ENCODE results near the gene SYF2.
"Not testable (repeated sequence)": the region's sequence is repeated elsewhere in the genome, so short reads cannot be mapped to it uniquely, and the experiment has no call there.

Gene SYF2

GRCh38 chr1:25204797-25205480 lies 27.4 kb downstream of the SYF2 start:
- DNase-seq: no peak

DNA sequence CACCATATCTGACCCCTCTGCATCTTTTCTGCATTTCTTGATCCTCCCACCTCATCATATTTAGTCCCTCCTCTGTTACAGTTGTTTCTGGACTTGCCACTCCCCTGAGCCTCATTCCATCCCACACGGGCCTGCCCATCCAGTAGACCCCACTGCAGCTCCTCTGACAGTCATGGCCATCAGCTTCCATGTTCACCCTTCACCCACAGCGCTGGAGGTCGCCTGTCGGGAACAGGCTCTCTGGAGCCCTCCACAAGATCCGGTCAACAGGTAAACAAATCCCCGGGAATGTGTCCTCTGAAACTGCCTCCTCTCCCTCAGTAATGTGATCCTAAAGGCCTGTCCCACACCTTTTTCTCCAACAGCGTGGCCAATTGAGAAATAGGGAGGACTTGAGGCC lies 31.3 kb downstream of the SYF2 start:
- no peak for DNase-seq

- DNase-seq: no peak
Observed at GRCh38 chr1:25199819-25200620, 32.3 kb downstream of the SYF2 start.

DNA sequence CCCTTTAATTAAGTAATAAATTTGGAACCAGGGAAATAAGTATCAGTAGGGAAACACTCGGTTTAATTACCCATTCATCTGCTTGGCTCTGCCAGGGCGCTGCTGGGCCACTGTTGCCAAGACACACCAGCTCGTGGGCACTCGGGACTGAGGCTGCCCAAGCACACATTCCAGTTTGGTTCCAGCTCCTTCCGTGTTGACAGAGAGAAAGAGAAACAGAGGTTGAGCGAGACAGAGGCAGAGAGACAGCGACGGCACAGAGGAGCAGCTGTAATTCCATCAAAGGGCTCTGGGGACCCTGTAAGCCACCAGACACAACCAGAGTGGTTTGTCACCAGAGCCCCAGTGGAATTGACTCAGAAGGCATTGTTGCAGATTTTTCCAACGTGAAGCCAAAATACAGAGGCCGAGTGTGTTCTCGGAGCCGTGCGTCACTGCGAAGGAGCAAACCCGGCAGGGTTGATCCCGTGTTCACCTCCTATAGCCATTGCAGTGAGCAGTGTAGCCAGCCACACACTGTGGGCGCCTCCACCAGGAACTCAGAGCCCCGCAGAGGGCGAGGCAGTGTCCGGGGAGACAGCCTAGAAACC lies 33.5 kb downstream of the SYF2 start:
- no peak for DNase-seq

DNA sequence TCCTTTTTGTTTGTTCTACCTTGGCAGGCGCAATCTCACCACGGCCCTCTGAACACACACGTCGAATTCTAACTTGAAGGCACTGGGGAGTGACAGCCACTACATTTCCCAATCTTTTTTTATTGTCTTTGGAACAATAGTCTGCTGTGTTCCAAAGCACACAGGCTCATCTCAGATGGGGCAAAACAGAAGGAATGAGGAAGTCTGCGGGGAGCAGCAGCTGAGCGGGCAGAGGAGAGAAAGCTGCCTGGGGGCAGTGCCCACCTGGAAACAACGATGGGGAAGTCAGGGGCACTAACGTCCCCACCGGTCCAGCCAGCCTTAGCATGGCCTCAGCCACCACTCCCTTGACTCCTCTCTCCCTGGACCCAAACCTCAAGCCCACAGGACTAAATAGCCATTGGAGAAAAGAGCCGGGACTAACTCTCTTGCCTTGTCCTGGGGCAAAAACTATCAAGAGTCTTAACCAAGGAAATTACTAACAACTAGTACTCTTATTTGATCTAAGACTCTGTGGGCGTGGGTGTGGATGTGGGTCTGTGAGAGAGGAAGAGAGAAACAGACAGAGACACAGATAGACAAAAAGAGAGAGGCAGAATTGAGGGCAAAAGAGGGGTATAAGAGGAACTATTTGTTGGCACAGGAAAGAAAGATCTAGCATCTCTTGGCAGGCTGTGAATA lies 34.2 kb downstream of the SYF2 start:
- no peak for DNase-seq

- DNase-seq: peak; percentile 47
Observed at GRCh38 chr1:25197235-25197975, 34.9 kb downstream of the SYF2 start.

- DNase-seq: no peak
Observed at GRCh38 chr1:25196830-25197229, 35.5 kb downstream of the SYF2 start.

DNA sequence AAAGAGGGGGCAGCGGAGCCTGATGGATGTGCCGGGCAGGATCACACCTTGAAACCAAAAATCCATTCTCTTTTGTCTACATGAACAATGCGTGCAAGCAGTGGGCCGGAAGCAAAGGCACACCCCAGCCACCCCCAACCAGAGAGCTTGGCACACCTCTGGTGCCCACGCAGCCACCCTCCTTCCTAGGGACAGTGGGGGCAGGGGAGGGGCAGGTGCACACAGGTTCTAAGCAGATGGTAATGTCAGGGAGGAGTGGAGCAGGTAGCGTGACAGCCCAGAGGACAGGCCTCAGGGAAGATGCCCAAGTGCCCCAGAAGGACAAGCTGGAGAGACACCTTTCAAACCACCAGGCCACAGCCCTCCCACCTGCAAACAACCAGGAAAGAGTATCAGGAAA lies 36.5 kb downstream of the SYF2 start:
- DNase-seq: no peak

- DNase-seq: no peak
Observed at GRCh38 chr1:25194572-25195020, 37.7 kb downstream of the SYF2 start.

GRCh38 chr1:25194054-25194453 lies 38.2 kb downstream of the SYF2 start:
- DNase-seq: no peak

GRCh38 chr1:25193229-25193628 lies 39.1 kb downstream of the SYF2 start:
- no peak for DNase-seq

- DNase-seq: no peak
Observed at GRCh38 chr1:25192154-25192553, 40.1 kb downstream of the SYF2 start.

DNA sequence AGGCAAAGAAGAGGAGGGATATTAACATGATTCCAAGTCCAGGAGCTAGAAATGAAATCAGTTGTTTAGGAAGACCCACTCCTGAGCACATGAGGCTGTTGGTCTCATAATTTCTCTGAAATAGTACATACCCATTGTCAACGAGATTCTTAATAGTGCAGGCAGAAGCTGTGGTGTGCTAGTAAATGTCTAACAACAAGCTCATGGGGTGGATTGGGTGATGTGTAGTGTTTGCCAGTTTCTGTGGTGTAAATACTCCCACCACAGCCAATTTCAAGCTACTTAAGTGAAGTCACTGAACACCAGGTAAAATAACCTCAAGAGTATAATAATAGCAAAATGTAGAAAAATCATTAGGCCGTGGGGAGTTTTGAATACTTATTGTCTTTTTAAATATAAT lies 42.0 kb downstream of the SYF2 start:
- DNase-seq: no peak

- DNase-seq: not testable (repeated sequence)
Observed at GRCh38 chr1:25187904-25188303, 44.4 kb downstream of the SYF2 start.

- no peak for DNase-seq
Observed at GRCh38 chr1:25187077-25187476, 45.2 kb downstream of the SYF2 start.

DNA sequence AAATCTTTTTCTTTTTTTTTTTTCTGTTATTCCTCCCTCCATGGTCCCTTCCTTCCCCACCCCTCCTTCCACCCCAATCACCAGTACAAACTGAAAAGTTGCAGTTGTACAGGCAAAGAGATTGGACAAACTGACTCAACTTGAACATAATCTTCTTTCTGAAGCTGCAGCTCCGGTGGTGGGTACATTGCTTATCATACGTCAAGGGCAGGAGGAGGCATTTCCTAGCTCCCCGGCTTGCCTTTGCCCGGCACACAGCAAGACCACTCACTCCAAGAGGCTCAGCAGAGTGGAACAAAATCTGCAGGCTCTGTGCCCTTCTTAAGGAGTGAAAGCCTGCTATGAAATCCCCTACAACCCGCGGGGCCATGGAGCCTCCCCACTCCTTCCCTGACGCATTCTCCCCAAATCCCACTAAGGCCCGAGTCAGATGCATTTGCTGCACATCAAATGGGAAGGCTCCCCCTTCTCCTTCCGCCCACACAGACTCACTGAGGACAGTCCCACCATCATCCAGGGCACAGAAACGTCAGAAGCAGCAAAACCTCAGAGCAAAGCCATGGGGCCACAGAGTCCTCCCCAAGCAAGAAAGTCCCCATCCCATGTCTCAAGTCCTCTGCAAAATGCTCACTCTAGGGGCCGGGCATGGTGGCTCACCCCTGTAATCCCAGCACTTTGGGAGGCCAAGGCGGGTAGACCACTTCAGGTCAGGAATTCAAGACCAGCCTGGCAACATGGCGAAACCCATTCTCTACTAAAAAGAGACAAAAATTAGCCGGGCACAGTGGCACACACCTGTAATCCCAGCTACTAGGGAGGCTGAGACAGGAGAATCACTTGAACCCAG lies 45.9 kb downstream of the SYF2 start:
- no peak for DNase-seq

DNA sequence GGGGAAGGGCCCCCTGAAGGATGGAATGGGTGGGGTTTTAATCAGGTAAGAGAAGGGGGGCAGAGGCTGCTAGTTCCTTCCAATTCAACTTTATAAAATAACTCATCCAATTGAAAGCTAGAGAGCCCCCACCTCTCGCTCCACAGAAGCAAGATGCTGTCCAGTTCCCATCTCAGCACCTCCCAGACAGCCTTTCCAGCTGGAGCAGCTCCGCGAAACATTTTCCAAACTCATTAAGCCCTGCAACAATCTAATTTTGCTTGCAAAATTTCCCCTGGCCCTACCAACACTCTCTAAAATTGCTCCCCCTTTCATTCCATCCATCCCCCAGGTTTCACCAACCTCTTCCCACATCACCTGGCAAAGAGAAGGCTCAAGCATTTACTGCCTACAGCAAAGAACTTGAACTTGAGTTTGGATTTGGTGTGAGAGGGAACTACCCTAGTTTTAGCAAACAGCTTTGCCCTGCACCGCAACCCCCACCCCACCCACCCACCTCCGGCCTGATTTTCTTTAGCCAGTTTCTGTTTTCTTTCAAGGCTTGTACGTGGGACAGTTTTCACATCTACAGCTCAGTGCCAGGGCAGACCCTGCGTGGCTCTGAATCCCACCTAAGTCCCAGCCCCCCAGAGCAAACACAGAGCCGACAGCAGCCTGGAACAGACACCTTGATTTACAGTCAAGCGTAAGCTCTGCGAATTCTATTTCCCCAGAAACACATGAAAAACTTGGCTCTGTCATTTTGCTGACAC lies 46.7 kb downstream of the SYF2 start:
- no peak for DNase-seq

DNA sequence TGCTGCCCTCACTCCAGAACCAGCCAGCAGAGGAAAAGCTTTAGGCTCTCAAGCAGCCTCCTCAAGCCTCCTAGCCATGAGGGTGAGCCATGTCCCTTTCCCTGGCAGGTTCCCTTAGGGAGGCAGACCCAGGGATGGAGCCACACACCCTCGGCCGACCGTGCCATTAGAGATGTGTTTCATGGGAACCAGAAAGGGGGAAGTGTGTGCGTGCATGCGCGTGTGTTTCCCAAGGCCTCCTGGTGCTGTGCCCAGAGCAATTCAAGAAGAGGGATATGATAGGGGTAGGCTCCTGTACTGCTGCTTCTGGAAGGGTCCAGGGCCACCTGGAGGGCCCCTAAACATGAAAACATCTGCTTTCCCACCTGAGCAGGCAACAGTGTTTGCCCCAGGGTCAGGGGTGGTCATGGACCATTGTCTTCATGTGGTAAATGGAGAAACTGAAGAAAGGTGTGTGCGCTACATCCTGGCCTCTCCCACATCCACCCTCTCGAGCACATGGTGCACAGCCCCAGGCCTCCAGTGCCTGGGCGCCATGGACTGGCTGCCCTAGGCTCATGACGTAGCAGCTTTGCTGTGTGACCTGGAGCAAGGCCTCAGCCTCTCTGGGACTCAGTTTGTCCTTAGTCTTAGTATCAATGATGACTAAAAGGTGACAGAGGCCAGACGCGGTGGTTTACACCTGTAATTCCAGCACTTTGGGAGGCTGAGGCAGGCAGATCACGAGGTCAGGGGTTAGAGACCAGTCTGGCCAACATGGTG lies 48.1 kb downstream of the SYF2 start:
- DNase-seq: no peak

GRCh38 chr1:25183126-25183980 lies 48.9 kb downstream of the SYF2 start:
- DNase-seq: no peak

Measured in SHP77 treated with DMSO at 0.1 percent for 48 hours (cell line).